ENCODE measurements around the gene USP3. TPM values are rescaled to one million over a fixed set of nuclear protein-coding genes. Genes with fewer than 3 reads are reported as not detected.

USP3 gene
- total and polyA plus RNA-seq, 2 donors (not counting 1 experiment from before 2014, with no cell fraction given) = 43.4 to 152 TPM

- Histone ChIP-seq H3K4me3 (ENCODE audit: control extremely low read depth in 1 of 5, extremely low read depth in 1 of 5, insufficient read depth in 1 of 5, low read depth in 2 of 5, low read length in 4 of 5) (peak overlapping the region in 4 of 5 experiments; percentile 67 to 74 (median 68)), H2AFZ (ENCODE audit: insufficient read depth, low read depth, low read length, poor library complexity, severe bottlenecking) (peak overlapping the region; percentile 86), H3K4me1 (ENCODE audit: control insufficient read depth in 2 of 2, insufficient read depth in 2 of 2, low read length in 2 of 2) (peaks cover 44 to 57% of the 10 kb centered on the region in 2 donors), H3K9me3 (ENCODE audit: control extremely low read depth in 1 of 3, control insufficient read depth in 2 of 3, insufficient read depth in 1 of 3, low read length in 2 of 3) (no peaks in the 10 kb centered on the region), H3K27ac (ENCODE audit: low read length in 2 of 2) (peak overlapping the region; percentile 65 to 76), H4K20me1 (ENCODE audit: control insufficient read depth, insufficient read depth, low read length, poor library complexity, severe bottlenecking) (no peaks in the 10 kb centered on the region), H3K4me2 (replicated peaks; ENCODE audit: low read depth, low read length, poor library complexity, severe bottlenecking) (peak overlapping the region; percentile 92), H3K36me3 (replicated peaks in 1 of 2; ENCODE audit: control extremely low read depth in 1 of 2, control insufficient read depth in 1 of 2, extremely low read depth in 1 of 2, insufficient read depth in 2 of 2, low read length in 1 of 2) (no peaks in the 10 kb centered on the region), H3K27me3 (replicated peaks in 1 of 4; ENCODE audit: control extremely low read depth in 1 of 4, control insufficient read depth in 3 of 4, insufficient read depth in 4 of 4, low read length in 3 of 4) (no peaks in the 10 kb centered on the region), H3K9ac (ENCODE audit: low read length) (peak overlapping the region; percentile 68), H3K79me2 (ENCODE audit: control insufficient read depth, insufficient read depth, low read length) (no peaks in the 10 kb centered on the region)
- Mint-ChIP-seq H3K9me3 (ENCODE audit: insufficient read depth) (no peaks in the 10 kb centered on the region), H3K27ac (peak overlapping the region; percentile 96), H3K27me3 (no peaks in the 10 kb centered on the region), H3K4me3 (peak overlapping the region; percentile 96), H3K4me1 (peaks cover 74% of the 10 kb centered on the region)
- intact Hi-C loops (cut with micrococcal nuclease) = loop anchor here (5.0 kb wide), 1 partner anchor 492 kb away; the partner anchor contains the start of gene CIAO2A
- ATAC-seq (ENCODE audit: low read depth) = no peak
- 9% methylated on average over 24 of the region's 26 CpGs for WGBS (ENCODE audit: insufficient coverage)
- ChIA-PET CTCF (interaction anchor here (0.6 to 3.7 kb wide), 16 partner anchors 10 to 599 kb away, joined by 3 to 37 read pairs (median 4); no protein-coding TSS in a partner anchor), POLR2A (interaction anchor here (0.6 to 3.9 kb wide), 5 partner anchors 10 to 125 kb away, joined by 3 to 27 read pairs (median 15); partner anchors contain the start of gene USP3)
- no peak for DNase-seq
- TF ChIP-seq CTCF (IDR thresholded peaks at IDR 0.05) = no peak
- TF ChIP-seq EZH2 (IDR thresholded peaks at IDR 0.05; ENCODE audit: borderline replicate concordance, insufficient read depth, low read depth, low read length, poor library complexity, severe bottlenecking) = no peak
These were observed 95.7 kb downstream of the USP3 start for GRCh38 chr15:63600001-63600615.

DNA sequence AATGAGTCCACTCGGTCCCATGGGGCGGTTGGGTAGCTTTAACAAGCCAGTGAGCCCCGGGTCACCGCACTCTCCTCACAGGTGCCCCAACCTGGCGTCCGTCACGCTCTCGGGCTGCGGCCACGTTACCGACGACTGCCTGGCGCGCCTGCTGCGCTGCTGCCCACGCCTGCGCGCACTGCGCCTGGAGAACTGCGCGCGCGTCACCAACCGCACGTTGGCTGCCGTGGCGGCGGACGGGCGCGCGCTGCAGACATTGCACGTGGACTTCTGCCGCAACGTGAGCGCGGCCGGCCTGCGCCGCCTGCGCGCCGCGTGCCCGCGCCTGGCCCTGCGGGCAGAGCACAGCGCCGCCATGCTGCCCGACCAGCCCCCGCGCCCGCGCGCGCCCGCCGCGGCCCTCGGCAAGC lies 96.2 kb downstream of the USP3 start:
- no peaks in the 10 kb centered on the region for H3K36me3 ChIP-seq (replicated peaks in 1 of 2; ENCODE audit: control extremely low read depth in 1 of 2, control insufficient read depth in 1 of 2, extremely low read depth in 1 of 2, insufficient read depth in 2 of 2, low read length in 1 of 2)
- ChIA-PET CTCF (interaction anchor here (1.1 to 3.7 kb wide), 10 partner anchors 8 to 136 kb away, joined by 3 to 37 read pairs (median 8); no protein-coding TSS in a partner anchor), POLR2A (interaction anchor here (0.6 to 3.9 kb wide), 4 partner anchors 9 to 126 kb away, joined by 12 to 27 read pairs (median 16); partner anchors contain the start of gene USP3)
- Mint-ChIP-seq H3K27ac (peak overlapping the region; percentile 96), H3K9me3 (ENCODE audit: insufficient read depth) (no peaks in the 10 kb centered on the region), H3K27me3 (no peaks in the 10 kb centered on the region), H3K4me3 (peak overlapping the region; percentile 96), H3K4me1 (peaks cover 73% of the 10 kb centered on the region)
- peak overlapping the region; percentile 86 for H2AFZ ChIP-seq (ENCODE audit: insufficient read depth, low read depth, low read length, poor library complexity, severe bottlenecking)
- no peaks in the 10 kb centered on the region for H3K9me3 ChIP-seq (ENCODE audit: control extremely low read depth in 1 of 3, control insufficient read depth in 2 of 3, insufficient read depth in 1 of 3, low read length in 2 of 3)
- no peak for TF ChIP-seq EZH2 (IDR thresholded peaks at IDR 0.05; ENCODE audit: borderline replicate concordance, insufficient read depth, low read depth, low read length, poor library complexity, severe bottlenecking)
- TF ChIP-seq CTCF (IDR thresholded peaks at IDR 0.05) = no peak
- ATAC-seq (ENCODE audit: low read depth) (peak; percentile 76), DNase-seq (peak; percentile 96)
- peak overlapping the region in 4 of 5 experiments; percentile 67 to 86 (median 74) for H3K4me3 ChIP-seq (ENCODE audit: control extremely low read depth in 1 of 5, extremely low read depth in 1 of 5, insufficient read depth in 1 of 5, low read depth in 2 of 5, low read length in 4 of 5)
- peak overlapping the region; percentile 68 for H3K9ac ChIP-seq (ENCODE audit: low read length)
- H3K79me2 ChIP-seq (ENCODE audit: control insufficient read depth, insufficient read depth, low read length) = no peaks in the 10 kb centered on the region
- peak overlapping the region; percentile 65 to 76 for H3K27ac ChIP-seq (ENCODE audit: low read length in 2 of 2)
- peak overlapping the region; percentile 92 for H3K4me2 ChIP-seq (replicated peaks; ENCODE audit: low read depth, low read length, poor library complexity, severe bottlenecking)
- H4K20me1 ChIP-seq (ENCODE audit: control insufficient read depth, insufficient read depth, low read length, poor library complexity, severe bottlenecking) = no peaks in the 10 kb centered on the region
- under 1% methylated on average over 60 of the region's 60 CpGs for WGBS (ENCODE audit: insufficient coverage)
- H3K4me1 ChIP-seq (ENCODE audit: control insufficient read depth in 2 of 2, insufficient read depth in 2 of 2, low read length in 2 of 2) = peaks cover 44 to 57% of the 10 kb centered on the region in 2 donors
- intact Hi-C loops (cut with micrococcal nuclease) = loop anchor here (1.0 to 5.0 kb wide), 2 partner anchors 96 to 492 kb away; partner anchors contain the start of genes CIAO2A and USP3
- no peaks in the 10 kb centered on the region for H3K27me3 ChIP-seq (replicated peaks in 1 of 4; ENCODE audit: control extremely low read depth in 1 of 4, control insufficient read depth in 3 of 4, insufficient read depth in 4 of 4, low read length in 3 of 4)

Measured in B cell (primary cell).